SK-N-SH treated with all-trans-retinoic acid at 6 μM for 48 hours (cell line): Measurements from ENCODE around the gene PTPRF.
"Not testable (repeated sequence)": the region's sequence is repeated elsewhere in the genome, so short reads cannot be mapped to it uniquely, and the experiment has no call there.

ENCODE experiments used
- ATAC-seq: fragments of 200-7000 bp; cut with Tn5 transposase; 3 replicates; pipeline ENCODE4 v1.9.1; 2020; ENCODE audit warnings: mild to moderate bottlenecking, moderate library complexity
- ARNTL ChIP-seq: fragments of 450-650 bp; formaldehyde crosslinking; IDR thresholded peaks from 2 replicates; pipeline ENCODE4 v1.5.0; 2020; ENCODE audit warnings: low read depth, mild to moderate bottlenecking, moderate library complexity, borderline replicate concordance
- BACH2 ChIP-seq: fragments of 250-450 bp; sonication (Bioruptor Pico); IDR thresholded peaks from 2 replicates; pipeline ENCODE4 v1.9.0; 2021; ENCODE audit warnings: mild to moderate bottlenecking, borderline replicate concordance
- CREB5 ChIP-seq: fragments of 250-450 bp; sonication (Bioruptor Pico); IDR thresholded peaks from 2 replicates; pipeline ENCODE4 v1.5.1; 2020; ENCODE audit warnings: low read depth, mild to moderate bottlenecking, moderate library complexity
- CSDC2 ChIP-seq: fragments of 250-450 bp; sonication (Bioruptor Pico); IDR thresholded peaks from 2 replicates; pipeline ENCODE4 v1.5.0; 2020; ENCODE audit warnings: mild to moderate bottlenecking, moderate library complexity
- CSRNP3 ChIP-seq: fragments of 250-450 bp; sonication (Bioruptor Pico); IDR thresholded peaks from 2 replicates; pipeline ENCODE4 v1.5.1; 2021; ENCODE audit warnings: mild to moderate bottlenecking, moderate library complexity
- OSR1 ChIP-seq: fragments of 250-450 bp; sonication (Bioruptor Pico); IDR thresholded peaks from 2 replicates; pipeline ENCODE4 v1.8.0; 2022; ENCODE audit warnings: moderate library complexity, mild to moderate bottlenecking, inconsistent platforms
- POU6F1 ChIP-seq: fragments of 250-450 bp; sonication (Bioruptor Pico); IDR thresholded peaks from 2 replicates; pipeline ENCODE4 v1.8.0; 2021; ENCODE audit warnings: low read depth, mild to moderate bottlenecking, moderate library complexity, borderline replicate concordance
- PPARA ChIP-seq: fragments of 250-450 bp; sonication (Bioruptor Pico); IDR thresholded peaks from 2 replicates; pipeline ENCODE4 v1.5.0; 2020; ENCODE audit warnings: mild to moderate bottlenecking, borderline replicate concordance
- RARB ChIP-seq: fragments of 250-450 bp; sonication (Bioruptor Pico); IDR thresholded peaks from 2 replicates; pipeline ENCODE4 v1.8.0; 2021; ENCODE audit warnings: mild to moderate bottlenecking, moderate library complexity
- SNAI2 ChIP-seq: fragments of 250-450 bp; sonication (Bioruptor Pico); IDR thresholded peaks from 2 replicates; pipeline ENCODE4 v1.5.0; 2020; ENCODE audit warnings: mild to moderate bottlenecking, moderate library complexity
- TCF4 ChIP-seq: fragments of 250-450 bp; sonication (Bioruptor Pico); IDR thresholded peaks from 2 replicates; pipeline ENCODE4 v1.8.0; 2021; ENCODE audit warnings: mild to moderate bottlenecking, moderate library complexity, borderline replicate concordance
- TOX ChIP-seq: fragments of 250-450 bp; sonication (Bioruptor Pico); IDR thresholded peaks from 2 replicates; pipeline ENCODE4 v1.8.0; 2021; ENCODE audit warnings: mild to moderate bottlenecking, moderate library complexity, borderline replicate concordance
- ZFP3 ChIP-seq: fragments of 250-450 bp; sonication (Bioruptor Pico); IDR thresholded peaks from 2 replicates; pipeline ENCODE4 v1.5.0; 2020; ENCODE audit warnings: mild to moderate bottlenecking, moderate library complexity
- ZFP30 ChIP-seq: fragments of 450-650 bp; formaldehyde crosslinking; IDR thresholded peaks from 2 replicates; pipeline ENCODE4 v1.5.0; 2022; ENCODE audit warnings: mild to moderate bottlenecking, moderate library complexity
- ZNF565 ChIP-seq: fragments of 450-650 bp; formaldehyde crosslinking; conservative IDR thresholded peaks from 2 replicates; pipeline ENCODE4 v1.5.0; 2020; ENCODE audit warnings: low read depth, mild to moderate bottlenecking, moderate library complexity
- ZNF70 ChIP-seq: fragments of 450-650 bp; formaldehyde crosslinking; IDR thresholded peaks from 2 replicates; pipeline ENCODE4 v1.5.0; 2020; ENCODE audit warnings: mild to moderate bottlenecking, moderate library complexity
- ZNF8 ChIP-seq: fragments of 450-650 bp; formaldehyde crosslinking; IDR thresholded peaks from 2 replicates; pipeline ENCODE4 v1.5.0; 2020; ENCODE audit warnings: mild to moderate bottlenecking, moderate library complexity

Gene PTPRF

GRCh38 chr1:43637267-43637666, 106.6 kb downstream of the PTPRF start:
- no peak for ATAC-seq
- TF ChIP-seq TCF4 (no peak), TOX (CRISPR knock-in tag) (no peak), ZNF8 (no peak), ARNTL (no peak), ZFP30 (CRISPR knock-in tag) (no peak), CREB5 (CRISPR knock-in tag) (no peak), CSRNP3 (CRISPR knock-in tag) (no peak), BACH2 (CRISPR knock-in tag) (no peak), POU6F1 (CRISPR knock-in tag) (no peak), CSDC2 (no peak), OSR1 (CRISPR knock-in tag) (no peak), SNAI2 (CRISPR knock-in tag) (no peak)

GRCh38 chr1:43638381-43638780, 107.7 kb downstream of the PTPRF start:
- ATAC-seq: not testable (repeated sequence)

- TF ChIP-seq CSRNP3 (CRISPR knock-in tag) (no peak), ZFP3 (CRISPR knock-in tag) (no peak), ZNF565 (CRISPR knock-in tag) (no peak), ARNTL (no peak), RARB (CRISPR knock-in tag) (no peak)
- TF ChIP-seq, all 23 proteins: peak for 0
- no peak for ATAC-seq
These were observed 109.5 kb downstream of the PTPRF start for GRCh38 chr1:43639976-43640794.

GRCh38 chr1:43644558-43644957, 113.9 kb downstream of the PTPRF start:
- ATAC-seq: no peak
- TF ChIP-seq ZFP3 (CRISPR knock-in tag): no peak
- TF ChIP-seq SNAI2 (CRISPR knock-in tag): no peak
- no peak for TF ChIP-seq ZNF70 (CRISPR knock-in tag)
- TF ChIP-seq ZNF565 (CRISPR knock-in tag): no peak
- no peak for TF ChIP-seq ZNF8
- TF ChIP-seq PPARA (CRISPR knock-in tag): no peak
- no peak for TF ChIP-seq OSR1 (CRISPR knock-in tag)
- no peak for TF ChIP-seq CREB5 (CRISPR knock-in tag)
- TF ChIP-seq CSRNP3 (CRISPR knock-in tag): no peak
- TF ChIP-seq TOX (CRISPR knock-in tag): no peak
